GDM1 (cell line): ENCODE measurements around the gene MYO9A.

Experiments used
- DNase-seq: peaks from one replicate; lab custom pipeline; 2025; lab: John Stamatoyannopoulos, UW

MYO9A gene

GRCh38 chr15:72118017-72118978 is at the start of gene MYO9A, which contains the start of gene SENP8:
MYO9A (minus strand) TSS chr15:72118150; CDS start chr15:72046563, 71,587 bp downstream.
SENP8 (plus strand) TSS chr15:72118403; CDS start chr15:72139624, 21,221 bp downstream.
- DNase-seq: peak; percentile 97

GRCh38 chr15:72167445-72167844 is 49.5 kb upstream of the MYO9A start:
- DNase-seq: no peak

- DNase-seq: no peak
These were observed 48.9 kb upstream of the MYO9A start for GRCh38 chr15:72166716-72167417.

GRCh38 chr15:72163719-72164118 is 45.8 kb upstream of the MYO9A start:
- no peak for DNase-seq

DNA sequence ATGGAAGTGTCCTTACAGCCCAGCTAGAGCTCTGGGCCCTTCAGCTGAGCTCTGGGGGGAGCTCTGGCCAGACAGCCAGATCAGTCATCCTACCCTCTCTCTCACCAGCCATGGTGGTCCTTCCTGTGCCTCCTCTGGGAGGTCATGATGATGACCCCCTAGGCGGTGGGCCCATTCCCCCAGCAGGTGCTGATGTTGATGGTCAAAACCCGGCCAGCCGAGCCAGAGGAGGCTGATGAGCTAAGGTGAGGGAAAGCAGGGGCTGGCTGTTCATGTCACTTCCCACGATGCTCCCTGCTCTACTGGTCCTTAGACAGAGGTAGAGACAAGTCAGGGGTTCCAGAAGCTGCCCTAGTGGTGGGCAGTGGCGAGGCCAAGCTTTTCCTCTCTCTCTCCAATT is 44.6 kb upstream of the MYO9A start:
- DNase-seq: no peak

GRCh38 chr15:72161361-72162132 is 43.6 kb upstream of the MYO9A start:
- no peak for DNase-seq

DNA sequence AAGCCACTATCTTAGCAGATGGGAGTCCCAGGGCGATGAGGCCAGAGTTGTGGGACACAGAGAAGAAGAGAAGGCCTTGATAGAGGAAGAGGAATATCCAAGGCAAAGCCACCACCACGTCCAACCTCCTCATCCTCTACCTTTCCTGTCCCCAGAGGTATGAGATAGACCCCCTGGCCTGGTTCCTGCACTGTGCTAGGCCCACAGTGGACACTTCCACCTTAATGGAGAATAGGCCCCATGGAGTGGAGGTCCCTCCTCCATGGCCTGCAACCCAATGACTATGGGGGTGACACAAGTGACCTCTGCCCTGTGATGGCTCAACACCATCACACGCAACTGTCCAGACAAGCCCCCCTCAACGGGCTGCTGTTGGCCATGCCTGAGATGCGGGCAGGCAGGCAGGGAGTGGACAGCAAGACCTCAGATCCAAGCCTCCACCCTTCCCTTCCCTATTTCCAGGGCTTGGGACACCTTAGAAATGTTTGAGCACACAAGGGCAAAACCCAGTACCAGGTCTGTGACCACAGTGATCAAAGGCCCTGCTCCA is 42.8 kb upstream of the MYO9A start:
- no peak for DNase-seq

DNA sequence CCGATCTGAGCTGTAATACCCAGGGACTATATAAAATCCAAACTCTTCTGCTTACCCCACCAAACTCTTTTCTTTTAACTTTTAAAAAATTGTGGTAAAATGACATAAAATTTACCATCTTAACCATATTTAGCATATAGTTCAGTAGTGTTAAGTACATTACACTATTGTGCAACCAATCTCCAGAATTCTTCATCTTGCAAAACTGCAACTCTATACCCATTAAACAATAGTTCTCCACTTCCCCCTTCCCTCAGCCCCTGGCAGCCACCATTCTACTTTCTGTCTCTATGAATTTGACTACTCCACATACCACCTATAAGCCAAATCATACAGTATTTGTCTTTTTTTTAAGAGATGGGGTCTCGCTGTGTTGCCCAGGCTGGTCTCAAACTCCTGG is 39.0 kb upstream of the MYO9A start:
- no peak for DNase-seq

DNA sequence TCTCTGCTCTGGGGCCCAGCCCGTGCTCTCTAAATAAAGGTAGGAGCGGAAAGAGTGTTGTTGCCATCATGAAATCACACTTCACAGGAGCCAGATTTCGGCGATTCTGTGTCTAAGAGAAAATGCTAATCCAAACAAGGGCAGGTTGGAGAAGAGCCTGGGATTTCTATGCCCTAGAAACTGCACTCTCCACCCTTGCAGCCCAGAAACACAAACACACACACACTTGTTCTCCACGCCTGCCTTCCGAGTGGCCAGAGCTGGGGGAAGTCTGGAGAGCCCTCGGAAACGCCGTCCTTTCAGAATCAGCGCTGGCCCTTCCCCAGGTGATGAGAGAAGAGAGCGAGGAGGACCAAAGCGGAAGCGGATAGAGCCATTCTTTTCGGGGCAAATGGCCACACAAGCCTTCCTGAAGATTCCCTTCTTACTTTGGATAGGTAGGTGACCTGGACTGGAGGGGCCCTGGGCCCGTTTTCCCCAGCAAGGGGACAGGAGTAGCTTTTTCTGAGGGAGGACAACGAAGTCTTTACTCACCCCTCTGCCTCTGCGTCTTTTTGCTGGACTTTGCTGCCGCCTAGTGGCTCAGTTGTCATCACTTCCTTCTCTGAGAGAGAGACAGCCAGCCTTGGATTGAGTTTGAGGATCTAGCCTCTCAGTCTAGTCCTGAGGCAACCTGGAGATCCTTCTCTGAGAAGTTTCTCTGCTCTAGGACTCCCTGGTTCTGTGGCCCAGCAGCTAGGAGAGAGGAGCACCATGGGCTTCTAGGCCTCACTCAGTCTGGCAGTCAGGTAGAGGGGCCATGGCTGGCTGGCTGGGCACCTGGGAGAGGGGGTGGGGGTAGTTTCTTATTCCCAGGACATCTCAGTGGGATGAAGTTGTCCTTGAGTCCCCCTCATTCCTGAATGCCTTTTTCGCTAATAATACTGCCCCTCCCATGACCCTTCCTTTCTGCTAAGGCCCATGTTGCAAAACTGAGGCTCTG is 38.0 kb upstream of the MYO9A start:
- DNase-seq: peak; percentile 68

DNA sequence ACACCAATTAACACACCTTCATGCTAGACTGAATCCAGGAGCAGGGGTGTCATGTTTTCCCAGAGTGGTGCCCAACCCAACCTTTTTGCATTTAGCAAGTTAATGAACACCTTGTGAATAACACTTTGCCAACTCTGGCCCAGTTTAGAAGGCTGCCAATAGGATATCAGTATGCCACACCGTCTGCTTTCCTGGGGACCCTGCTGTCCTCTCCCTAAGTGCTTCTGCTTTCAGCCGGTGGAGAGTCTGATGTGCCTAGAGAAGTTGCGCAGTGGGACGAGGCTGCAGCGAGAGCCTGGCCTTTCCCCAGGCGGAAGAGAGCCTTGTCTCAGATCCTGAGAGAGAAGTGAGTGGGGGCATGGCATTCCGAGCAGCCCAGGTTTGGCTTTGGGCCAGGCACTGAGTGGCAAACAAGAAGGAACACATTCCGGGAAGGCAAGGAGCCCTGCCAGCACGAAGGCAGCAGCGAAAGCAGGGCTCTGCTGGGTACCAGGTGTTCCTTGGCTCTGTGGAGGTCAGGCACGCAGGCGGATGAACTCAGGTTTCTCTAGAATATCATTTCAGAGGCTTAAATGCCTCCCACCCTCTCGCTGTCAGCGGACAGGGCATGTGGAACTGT is 37.2 kb upstream of the MYO9A start:
- DNase-seq: no peak

GRCh38 chr15:72154316-72154715 is 36.4 kb upstream of the MYO9A start:
- no peak for DNase-seq

DNA sequence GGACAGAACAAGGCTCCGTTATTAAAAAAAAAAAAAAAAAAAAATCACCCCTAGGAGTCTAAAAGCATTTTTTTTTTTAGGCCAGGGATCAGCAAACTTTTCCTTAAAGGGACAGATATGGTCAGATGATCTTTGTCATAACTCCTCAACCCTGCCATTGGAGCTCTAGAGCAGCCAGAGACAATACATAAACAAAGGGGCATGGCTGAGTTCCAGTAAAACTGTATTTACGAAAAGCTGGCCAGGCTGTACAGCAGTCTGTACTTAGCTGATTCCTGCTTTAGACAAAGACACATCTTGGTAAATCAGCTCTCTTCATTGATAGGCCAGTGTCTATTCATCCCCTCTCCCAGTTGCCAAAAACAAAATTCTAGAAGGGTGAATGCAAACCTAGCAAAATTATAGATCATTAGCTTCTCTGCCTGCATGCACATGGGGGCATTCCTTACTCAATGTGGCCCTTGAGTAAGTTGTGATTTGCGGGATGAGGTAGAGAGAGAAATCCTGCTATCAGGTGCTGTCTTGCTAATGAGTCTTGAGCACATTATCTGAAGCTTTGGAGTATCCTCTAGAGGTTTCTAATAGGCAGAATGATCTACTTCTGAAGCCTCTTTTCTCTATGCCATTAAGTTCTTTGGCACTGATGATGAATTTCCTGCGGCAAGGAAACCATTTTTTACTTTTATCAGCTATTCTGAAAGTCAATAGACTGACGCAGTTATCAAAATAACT is 35.5 kb upstream of the MYO9A start:
- no peak for DNase-seq

GRCh38 chr15:72147418-72147817 is 29.5 kb upstream of the MYO9A start:
- DNase-seq: no peak

DNA sequence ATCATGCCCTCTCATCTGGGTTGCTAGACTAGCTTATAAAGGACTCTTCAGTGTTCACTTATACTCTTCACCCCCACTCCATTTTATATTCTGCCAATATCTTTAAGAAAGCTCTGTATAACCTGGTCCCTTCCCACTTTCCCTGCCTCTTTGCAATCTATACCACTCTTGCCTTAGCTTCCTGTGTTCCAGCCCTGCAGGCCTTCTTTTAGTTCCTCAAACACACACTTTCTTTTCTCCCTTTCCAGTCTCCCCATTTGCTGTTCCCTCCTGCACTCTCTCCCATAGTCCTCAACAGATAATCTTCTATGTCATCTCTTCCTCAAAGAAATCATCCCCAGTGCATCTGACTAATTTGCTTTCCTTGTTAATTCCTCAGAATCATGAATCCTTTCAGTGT is 29.0 kb upstream of the MYO9A start:
- DNase-seq: no peak

DNA sequence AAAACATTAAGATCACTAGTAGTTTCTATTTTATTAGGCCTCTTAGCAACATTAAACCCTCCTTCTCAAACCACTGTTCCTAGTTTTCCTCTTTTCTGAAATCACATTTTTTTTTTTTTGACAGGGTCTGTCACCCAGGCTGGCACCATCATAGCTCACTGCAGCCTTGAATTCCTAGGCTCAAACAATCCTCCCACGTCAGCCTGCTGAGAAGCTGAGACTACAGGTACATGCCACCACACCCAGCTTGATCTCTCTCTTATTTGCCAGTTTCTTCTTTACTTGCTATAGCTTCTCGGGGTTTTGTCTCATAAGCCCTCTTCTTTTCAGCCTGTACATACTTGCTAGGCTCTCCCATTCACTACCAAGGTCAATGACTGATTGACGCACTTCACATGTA is 28.3 kb upstream of the MYO9A start:
- no peak for DNase-seq

- peak; percentile 32 for DNase-seq
These were observed 23.5 kb upstream of the MYO9A start for GRCh38 chr15:72141171-72142084.

DNA sequence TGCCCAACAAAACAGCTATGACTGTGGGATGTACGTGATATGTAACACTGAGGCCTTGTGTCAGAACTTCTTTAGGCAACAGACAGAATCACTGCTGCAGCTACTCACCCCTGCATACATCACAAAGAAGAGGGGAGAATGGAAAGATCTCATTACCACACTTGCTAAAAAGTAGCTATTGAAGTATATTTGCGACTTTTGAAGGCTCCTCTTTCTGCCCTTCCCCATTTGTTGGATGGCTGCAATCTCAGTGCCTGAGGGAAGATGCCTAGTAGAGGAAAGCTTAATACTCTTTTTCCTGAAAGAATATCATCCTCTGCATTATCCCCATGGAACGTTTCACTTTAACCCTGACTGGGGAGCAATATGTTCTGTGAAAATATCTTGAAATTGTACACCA is 22.1 kb upstream of the MYO9A start:
- DNase-seq: no peak

DNA sequence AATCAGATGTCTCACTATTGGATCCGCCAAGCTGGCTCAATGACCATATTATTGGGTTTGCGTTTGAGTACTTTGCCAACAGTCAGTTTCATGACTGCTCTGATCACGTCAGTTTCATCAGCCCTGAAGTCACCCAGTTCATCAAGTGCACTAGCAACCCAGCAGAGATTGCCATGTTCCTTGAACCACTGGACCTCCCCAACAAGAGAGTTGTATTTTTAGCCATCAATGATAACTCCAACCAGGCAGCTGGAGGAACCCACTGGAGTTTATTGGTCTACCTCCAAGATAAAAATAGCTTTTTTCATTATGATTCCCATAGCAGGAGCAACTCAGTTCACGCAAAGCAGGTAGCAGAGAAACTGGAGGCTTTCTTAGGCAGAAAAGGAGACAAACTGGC is 21.7 kb upstream of the MYO9A start:
- DNase-seq: no peak
